ENCODE data around the gene POLR3F. TPM values are rescaled to one million over a fixed set of nuclear protein-coding genes. Genes with fewer than 3 reads are reported as not detected.

Gene POLR3F
- total RNA-seq, 3 donors from 2014 or later = 5.3 to 9.1 (median 6.6) TPM

DNA sequence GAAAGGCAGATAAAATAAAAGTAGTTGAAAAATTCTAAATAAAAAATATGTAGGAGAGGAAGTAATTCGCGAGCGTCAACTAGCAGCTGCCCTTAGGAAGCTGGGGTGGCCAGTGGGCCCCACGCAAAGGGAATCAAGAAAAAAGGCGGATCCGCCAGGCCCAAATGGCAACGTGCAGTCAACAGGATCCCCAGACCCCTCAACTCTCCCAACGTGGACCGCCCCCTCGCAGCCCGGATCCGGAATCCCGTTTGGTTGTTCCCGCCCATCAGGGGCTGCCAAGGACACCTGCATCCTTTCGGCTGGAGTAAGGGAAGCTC, 656 bp upstream of the POLR3F start:
- Histone ChIP-seq H3K4me3 (peak overlapping the region; percentile 39), H3K9me3 (no peaks in the 10 kb centered on the region), H3K36me3 (ENCODE audit: low read depth) (no peaks in the 10 kb centered on the region), H3K4me1 (ENCODE audit: low read depth) (peaks cover 10% of the 10 kb centered on the region)
- DNase-seq = no peak
- intact Hi-C loops (cut with DNase I, micrococcal nuclease) = no loop called here
- ATAC-seq = peak; percentile 40
- TF ChIP-seq, protein P1, sequence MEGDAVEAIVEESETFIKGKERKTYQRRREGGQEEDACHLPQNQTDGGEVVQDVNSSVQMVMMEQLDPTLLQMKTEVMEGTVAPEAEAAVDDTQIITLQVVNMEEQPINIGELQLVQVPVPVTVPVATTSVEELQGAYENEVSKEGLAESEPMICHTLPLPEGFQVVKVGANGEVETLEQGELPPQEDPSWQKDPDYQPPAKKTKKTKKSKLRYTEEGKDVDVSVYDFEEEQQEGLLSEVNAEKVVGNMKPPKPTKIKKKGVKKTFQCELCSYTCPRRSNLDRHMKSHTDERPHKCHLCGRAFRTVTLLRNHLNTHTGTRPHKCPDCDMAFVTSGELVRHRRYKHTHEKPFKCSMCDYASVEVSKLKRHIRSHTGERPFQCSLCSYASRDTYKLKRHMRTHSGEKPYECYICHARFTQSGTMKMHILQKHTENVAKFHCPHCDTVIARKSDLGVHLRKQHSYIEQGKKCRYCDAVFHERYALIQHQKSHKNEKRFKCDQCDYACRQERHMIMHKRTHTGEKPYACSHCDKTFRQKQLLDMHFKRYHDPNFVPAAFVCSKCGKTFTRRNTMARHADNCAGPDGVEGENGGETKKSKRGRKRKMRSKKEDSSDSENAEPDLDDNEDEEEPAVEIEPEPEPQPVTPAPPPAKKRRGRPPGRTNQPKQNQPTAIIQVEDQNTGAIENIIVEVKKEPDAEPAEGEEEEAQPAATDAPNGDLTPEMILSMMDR (IDR thresholded peaks at IDR 0.05) = no peak

DNA sequence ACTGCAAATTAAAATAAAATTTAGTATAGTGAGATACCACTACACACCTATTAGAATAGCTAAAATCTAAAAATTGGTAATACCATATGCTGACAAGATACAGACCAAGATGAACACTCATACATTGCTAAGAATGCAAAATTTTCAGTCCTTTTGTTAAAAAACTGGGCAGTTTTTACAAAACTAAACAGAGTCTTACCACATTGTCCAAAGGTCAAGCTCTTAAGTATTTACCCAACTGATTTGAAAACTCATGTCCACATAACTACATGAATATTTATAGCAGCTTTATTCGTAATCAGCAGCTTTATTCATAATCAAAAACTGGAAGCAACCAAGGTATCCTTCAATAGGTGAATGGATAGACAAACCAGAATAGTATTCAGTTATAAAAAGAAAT, 10.0 kb downstream of the POLR3F start:
- H3K4me1 ChIP-seq (ENCODE audit: low read depth) = no peaks in the 10 kb centered on the region
- peaks cover 4% of the 10 kb centered on the region for H3K36me3 ChIP-seq (ENCODE audit: low read depth)
- H3K4me3 ChIP-seq = no peak overlapping the region
- TF ChIP-seq, protein P1 (IDR thresholded peaks at IDR 0.05) = no peak
- ATAC-seq = no peak
- no peaks in the 10 kb centered on the region for H3K9me3 ChIP-seq
- no peak for DNase-seq
- intact Hi-C loops (cut with DNase I, micrococcal nuclease) = no loop called here

DNA sequence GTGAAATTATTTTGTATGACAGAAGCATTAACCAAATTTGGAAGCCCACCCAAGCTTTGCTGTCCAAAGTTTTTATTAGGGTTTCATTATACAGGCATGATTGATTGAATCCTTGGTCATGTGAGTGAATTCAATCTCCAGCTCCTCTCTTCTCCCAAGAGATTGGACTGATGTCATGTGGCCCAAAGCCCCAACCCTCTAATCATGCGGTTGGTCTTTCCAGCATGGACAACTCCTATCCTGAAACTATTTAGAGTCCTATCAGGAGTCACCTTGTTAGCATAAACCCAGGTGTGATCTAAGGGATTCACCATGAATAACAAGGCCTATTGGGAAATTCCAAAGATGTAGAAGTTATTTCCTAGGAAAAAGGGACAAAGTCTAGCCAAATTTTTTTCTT, 10.6 kb downstream of the POLR3F start:
- ATAC-seq = no peak
- peaks cover 4% of the 10 kb centered on the region for H3K36me3 ChIP-seq (ENCODE audit: low read depth)
- no peaks in the 10 kb centered on the region for H3K9me3 ChIP-seq
- intact Hi-C loops (cut with DNase I, micrococcal nuclease) = no loop called here
- H3K4me1 ChIP-seq (ENCODE audit: low read depth) = no peaks in the 10 kb centered on the region
- no peak overlapping the region for H3K4me3 ChIP-seq
- TF ChIP-seq, protein P1 (IDR thresholded peaks at IDR 0.05) = no peak
- DNase-seq = no peak

- intact Hi-C loops (cut with DNase I, micrococcal nuclease) = no loop called here
- Histone ChIP-seq H3K4me3 (no peak overlapping the region), H3K9me3 (no peaks in the 10 kb centered on the region), H3K36me3 (ENCODE audit: low read depth) (no peaks in the 10 kb centered on the region), H3K4me1 (ENCODE audit: low read depth) (no peaks in the 10 kb centered on the region)
- ATAC-seq (no peak), DNase-seq (no peak)
- TF ChIP-seq, protein P1 (IDR thresholded peaks at IDR 0.05) = no peak
These were observed 14.4 kb downstream of the POLR3F start for GRCh38 chr20:18481596-18481995.

DNA sequence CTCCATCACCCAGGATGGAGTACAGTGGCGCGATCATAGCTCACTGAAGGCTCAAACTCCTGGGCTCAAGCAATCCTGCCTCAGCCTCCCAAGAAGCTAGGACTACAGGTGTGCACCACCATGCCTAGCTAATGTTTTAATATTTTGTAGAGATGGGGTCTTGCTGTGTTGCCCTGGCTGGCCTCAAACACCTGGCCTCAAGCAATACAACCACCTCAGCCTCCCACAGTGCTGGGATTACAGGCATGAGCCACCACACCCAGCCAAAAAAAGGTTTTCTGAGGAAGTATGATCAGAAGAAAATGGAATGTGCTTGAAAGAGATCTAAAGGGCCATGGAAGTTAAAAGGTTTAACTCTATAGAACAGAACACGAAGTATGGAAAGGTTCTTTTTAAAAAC, 21.1 kb downstream of the POLR3F start:
- DNase-seq (no peak), ATAC-seq (no peak)
- Histone ChIP-seq H3K4me3 (no peak overlapping the region), H3K9me3 (no peaks in the 10 kb centered on the region), H3K36me3 (ENCODE audit: low read depth) (no peaks in the 10 kb centered on the region), H3K4me1 (ENCODE audit: low read depth) (no peaks in the 10 kb centered on the region)
- TF ChIP-seq, protein P1 (IDR thresholded peaks at IDR 0.05) = no peak
- intact Hi-C loops (cut with DNase I, micrococcal nuclease) = no loop called here

DNA sequence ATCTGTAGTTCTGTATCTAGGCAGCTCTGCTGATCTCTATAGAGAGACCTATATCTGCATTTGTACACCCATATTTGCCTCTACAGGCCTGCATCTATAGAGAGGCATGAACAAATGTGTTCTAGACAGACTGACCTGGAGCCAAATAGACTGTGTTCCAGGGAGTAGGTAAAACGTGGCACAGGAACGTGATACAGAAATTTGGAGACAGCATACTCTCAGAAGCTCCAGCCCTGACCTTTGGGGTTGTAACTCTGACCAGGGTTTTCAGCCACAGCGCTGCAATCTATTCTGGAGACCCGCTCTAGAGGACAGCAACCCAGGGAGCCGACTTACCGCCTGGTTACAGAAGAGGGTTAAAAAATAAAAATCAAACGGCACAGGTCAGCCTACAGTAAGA, 28.9 kb downstream of the POLR3F start:
- TF ChIP-seq, protein P1 (IDR thresholded peaks at IDR 0.05) = no peak
- intact Hi-C loops (cut with DNase I, micrococcal nuclease) = no loop called here
- peaks cover 10% of the 10 kb centered on the region for H3K4me1 ChIP-seq (ENCODE audit: low read depth)
- ATAC-seq (no peak), DNase-seq (no peak)
- no peak overlapping the region for H3K4me3 ChIP-seq
- no peaks in the 10 kb centered on the region for H3K9me3 ChIP-seq
- no peaks in the 10 kb centered on the region for H3K36me3 ChIP-seq (ENCODE audit: low read depth)
